ENCODE results near the gene UNC5B. TPM values are rescaled to one million over a fixed set of nuclear protein-coding genes. Genes with fewer than 3 reads are reported as not detected.

Gene UNC5B
- total RNA-seq, 2 donors from 2014 or later: not detected

DNA sequence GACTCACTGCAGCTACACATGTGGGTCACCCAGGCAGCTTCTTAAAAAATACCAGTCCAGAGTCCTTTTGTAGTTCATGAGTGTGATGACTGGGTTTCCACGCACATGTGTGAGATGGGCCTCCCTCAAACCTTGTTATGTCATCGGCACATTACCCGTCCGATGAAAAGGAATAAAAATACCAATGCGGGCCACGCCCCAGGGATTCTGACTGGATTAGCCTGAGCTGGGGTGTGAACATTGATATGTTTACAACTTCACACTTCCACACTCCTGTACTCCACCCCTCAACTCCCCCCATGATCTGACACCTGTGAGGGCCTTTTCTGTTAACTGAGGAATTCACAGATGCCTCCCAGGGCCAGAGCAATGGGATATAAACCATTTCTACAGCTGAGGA, 112.9 kb downstream of the UNC5B start:
- no peak for ATAC-seq
- Mint-ChIP-seq H3K27me3 (no peaks in the 10 kb centered on the region), H3K27ac (no peak overlapping the region), H3K36me3 (ENCODE audit: low read depth) (peaks cover 10% of the 10 kb centered on the region), H3K4me1 (peaks cover 19% of the 10 kb centered on the region), H3K4me3 (no peak overlapping the region)
- no peak for DNase-seq
- no peaks in the 10 kb centered on the region for H3K9me3 ChIP-seq (ENCODE audit: control insufficient read depth, low read length, poor library complexity, severe bottlenecking)

DNA sequence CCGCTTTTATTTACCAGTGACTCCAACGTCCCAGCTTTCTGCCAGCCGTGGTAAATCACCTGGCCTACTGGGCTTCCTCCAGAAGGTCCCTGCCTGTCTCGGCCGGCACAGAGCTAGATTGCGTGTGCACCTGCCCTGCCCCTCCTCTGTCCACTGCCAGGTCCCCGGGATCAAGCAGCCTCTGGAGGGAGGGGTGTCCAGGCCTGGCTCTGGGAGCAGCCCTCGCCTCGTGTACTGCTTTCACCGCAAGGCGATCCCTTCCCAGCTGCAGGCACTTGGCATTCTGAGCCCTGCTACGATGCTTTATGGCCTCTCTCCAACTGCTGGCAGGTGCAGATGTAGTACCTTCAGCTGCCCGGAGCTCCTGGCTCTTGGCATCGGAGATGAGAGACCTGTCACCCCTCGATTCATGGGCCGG, 114.1 kb downstream of the UNC5B start:
- H3K36me3 Mint-ChIP-seq (ENCODE audit: low read depth): peaks cover 13% of the 10 kb centered on the region
- no peak for DNase-seq
- no peak for ATAC-seq
- H3K4me1 Mint-ChIP-seq: peaks cover 23% of the 10 kb centered on the region
- no peaks in the 10 kb centered on the region for H3K27me3 Mint-ChIP-seq
- no peak overlapping the region for H3K4me3 Mint-ChIP-seq
- H3K9me3 ChIP-seq (ENCODE audit: control insufficient read depth, low read length, poor library complexity, severe bottlenecking): no peaks in the 10 kb centered on the region
- H3K27ac Mint-ChIP-seq: no peak overlapping the region

DNA sequence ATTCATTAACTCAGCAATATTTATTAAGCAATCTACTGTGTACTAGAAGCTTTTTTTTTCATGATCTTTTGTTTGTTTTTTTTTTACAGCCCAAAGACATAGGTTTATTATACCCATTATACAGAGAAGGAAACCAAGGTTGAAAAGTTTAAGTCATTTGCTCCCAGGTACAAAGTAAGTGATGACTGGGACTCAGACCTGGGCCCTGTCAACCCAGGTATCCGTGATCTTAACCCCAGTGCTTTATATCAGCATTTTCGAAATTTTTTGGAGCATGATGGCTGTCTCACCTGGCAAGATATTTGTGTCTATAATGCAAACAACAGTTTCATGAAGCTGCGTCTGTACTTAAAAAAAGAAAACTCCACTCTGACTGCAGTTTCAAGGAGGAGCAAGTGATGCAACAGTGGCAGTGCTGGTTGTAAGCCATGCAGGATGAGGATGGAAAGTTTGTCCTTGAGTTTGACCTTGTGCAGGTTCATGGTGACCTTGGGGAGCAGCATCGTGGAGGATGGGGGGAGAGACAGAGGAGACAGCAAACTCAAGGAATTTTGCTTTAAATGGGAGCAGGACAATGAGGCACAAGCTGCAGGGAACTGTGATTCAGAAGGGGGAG, 118.5 kb downstream of the UNC5B start:
- no peak for ATAC-seq
- Mint-ChIP-seq H3K27ac (no peak overlapping the region), H3K4me3 (no peak overlapping the region), H3K4me1 (peaks cover 26% of the 10 kb centered on the region), H3K36me3 (ENCODE audit: low read depth) (peaks cover 6% of the 10 kb centered on the region), H3K27me3 (no peaks in the 10 kb centered on the region)
- no peak for DNase-seq
- no peaks in the 10 kb centered on the region for H3K9me3 ChIP-seq (ENCODE audit: control insufficient read depth, low read length, poor library complexity, severe bottlenecking)

DNA sequence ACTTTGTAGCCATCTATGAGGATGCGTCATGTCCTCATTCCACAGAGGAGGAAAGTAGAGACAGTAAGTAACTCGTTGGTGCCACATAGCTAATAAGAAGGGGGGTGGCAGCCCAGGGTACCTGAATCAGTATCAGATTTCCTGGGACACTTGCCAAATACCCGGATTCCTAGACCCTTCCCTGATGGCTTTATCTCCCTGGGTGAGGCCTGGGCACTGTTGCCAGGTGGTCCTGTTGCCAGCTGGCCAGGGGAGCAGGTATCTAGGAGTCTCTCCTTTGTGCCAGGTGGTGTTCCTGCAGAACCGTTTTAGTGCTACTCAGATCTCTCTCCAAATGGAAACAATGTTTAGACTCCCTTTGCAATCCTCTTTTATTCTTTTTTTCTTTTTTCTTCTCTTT, 119.4 kb downstream of the UNC5B start:
- DNase-seq (no peak), ATAC-seq (no peak)
- Mint-ChIP-seq H3K27ac (no peak overlapping the region), H3K4me3 (no peak overlapping the region), H3K27me3 (no peaks in the 10 kb centered on the region), H3K36me3 (ENCODE audit: low read depth) (peaks cover 6% of the 10 kb centered on the region), H3K4me1 (peaks cover 30% of the 10 kb centered on the region)
- H3K9me3 ChIP-seq (ENCODE audit: control insufficient read depth, low read length, poor library complexity, severe bottlenecking): no peaks in the 10 kb centered on the region

DNA sequence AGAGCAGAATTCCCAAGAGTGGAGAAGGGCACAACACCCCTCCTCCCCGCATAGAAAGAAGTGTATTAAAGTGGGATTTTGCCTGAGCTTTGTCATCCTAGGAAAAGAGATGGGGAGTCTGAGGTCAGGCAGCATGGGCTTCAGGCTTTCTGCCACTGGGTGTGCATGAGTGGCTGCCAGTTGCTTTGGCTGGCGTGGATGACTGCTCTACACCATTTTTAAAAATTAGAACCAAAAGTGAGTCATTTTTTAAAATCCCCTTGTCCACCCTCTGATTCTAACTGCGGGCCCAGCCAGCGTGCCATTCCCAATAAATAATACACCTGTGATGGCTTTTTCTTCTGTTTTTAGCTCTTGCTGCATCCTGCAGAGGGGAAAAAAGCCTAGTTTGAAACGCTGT, 120.1 kb downstream of the UNC5B start:
- Mint-ChIP-seq H3K4me1 (peaks cover 26% of the 10 kb centered on the region), H3K27me3 (no peaks in the 10 kb centered on the region), H3K36me3 (ENCODE audit: low read depth) (peaks cover 6% of the 10 kb centered on the region)

DNA sequence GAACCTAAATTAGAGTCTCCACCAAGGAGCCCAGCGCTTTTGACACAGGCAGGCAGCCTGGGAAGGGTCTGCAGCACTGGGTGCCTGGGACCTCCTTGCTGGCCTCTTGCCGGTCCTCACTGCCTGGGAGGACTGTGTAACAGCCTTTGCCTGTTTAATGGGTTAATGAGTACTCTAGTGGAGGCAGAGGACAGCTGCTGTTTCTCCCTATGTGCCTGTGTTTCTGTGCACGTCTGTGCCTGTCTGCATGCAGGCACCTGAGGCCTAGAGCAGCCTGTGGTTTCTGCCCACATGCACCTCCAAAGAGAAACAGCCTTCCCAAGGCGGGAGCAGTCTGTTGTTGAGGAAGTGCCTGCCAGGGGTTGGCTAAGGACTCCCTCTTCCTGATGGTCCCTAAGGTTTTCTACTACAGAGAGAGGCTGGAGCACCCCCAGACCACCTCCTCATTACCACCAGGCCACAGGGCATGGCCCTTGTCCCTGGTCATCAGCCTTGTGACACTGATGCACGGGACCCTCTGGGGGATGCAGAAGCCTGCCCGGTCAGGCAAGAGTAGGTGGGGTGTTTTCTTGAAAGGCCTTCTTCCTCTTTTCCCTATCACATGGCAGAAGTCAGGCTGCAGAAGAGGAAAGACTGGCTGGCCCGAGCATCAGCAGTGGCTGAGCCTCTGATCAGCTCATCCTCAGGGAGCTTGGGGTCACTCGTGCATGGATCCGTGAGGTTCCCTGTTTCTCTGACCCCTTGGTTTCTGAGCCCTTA, 120.9 kb downstream of the UNC5B start:
- H3K36me3 Mint-ChIP-seq (ENCODE audit: low read depth): peaks cover 3% of the 10 kb centered on the region
- no peak overlapping the region for H3K27ac Mint-ChIP-seq
- no peak overlapping the region for H3K4me3 Mint-ChIP-seq
- no peaks in the 10 kb centered on the region for H3K27me3 Mint-ChIP-seq
- peaks cover 23% of the 10 kb centered on the region for H3K4me1 Mint-ChIP-seq
- ATAC-seq (no peak), DNase-seq (no peak)
- H3K9me3 ChIP-seq (ENCODE audit: control insufficient read depth, low read length, poor library complexity, severe bottlenecking): no peaks in the 10 kb centered on the region

More for the DNA sequence above, 120.1 kb downstream of the UNC5B start:
- Mint-ChIP-seq H3K4me3 (no peak overlapping the region), H3K27ac (no peak overlapping the region)
- no peaks in the 10 kb centered on the region for H3K9me3 ChIP-seq (ENCODE audit: control insufficient read depth, low read length, poor library complexity, severe bottlenecking)
- ATAC-seq (no peak), DNase-seq (no peak)

DNA sequence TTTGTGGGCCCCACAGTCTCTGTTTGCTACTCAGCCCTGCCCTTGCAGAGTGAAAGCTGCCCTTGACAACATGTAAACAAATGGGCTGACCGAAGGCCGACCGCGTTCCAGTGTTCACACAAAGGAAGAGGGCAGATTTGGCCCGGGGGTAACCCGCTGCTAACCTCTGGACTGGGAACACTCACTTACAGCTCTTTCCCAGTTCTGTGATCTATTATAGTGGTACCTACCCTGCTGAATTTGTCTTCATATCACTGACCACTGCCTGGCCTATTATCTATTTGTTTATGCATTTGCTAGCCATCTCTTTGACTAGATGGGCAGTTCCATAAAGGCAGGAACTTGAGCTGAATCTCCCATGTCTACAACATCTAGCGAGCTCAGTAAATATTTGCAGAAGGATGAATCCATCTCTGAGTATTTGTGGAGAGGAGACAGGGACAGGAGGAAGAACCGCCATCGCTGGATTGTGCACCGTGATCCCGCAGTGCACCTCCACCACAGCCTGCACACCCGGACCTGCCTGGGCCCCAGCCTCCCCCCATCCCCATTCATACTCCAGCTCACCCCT, 121.9 kb downstream of the UNC5B start:
- no peak for DNase-seq
- H3K27me3 Mint-ChIP-seq: no peaks in the 10 kb centered on the region
- no peaks in the 10 kb centered on the region for H3K9me3 ChIP-seq (ENCODE audit: control insufficient read depth, low read length, poor library complexity, severe bottlenecking)
- no peak overlapping the region for H3K27ac Mint-ChIP-seq
- no peak overlapping the region for H3K4me3 Mint-ChIP-seq
- no peak for ATAC-seq
- H3K4me1 Mint-ChIP-seq: peaks cover 19% of the 10 kb centered on the region
- peaks cover 3% of the 10 kb centered on the region for H3K36me3 Mint-ChIP-seq (ENCODE audit: low read depth)

DNA sequence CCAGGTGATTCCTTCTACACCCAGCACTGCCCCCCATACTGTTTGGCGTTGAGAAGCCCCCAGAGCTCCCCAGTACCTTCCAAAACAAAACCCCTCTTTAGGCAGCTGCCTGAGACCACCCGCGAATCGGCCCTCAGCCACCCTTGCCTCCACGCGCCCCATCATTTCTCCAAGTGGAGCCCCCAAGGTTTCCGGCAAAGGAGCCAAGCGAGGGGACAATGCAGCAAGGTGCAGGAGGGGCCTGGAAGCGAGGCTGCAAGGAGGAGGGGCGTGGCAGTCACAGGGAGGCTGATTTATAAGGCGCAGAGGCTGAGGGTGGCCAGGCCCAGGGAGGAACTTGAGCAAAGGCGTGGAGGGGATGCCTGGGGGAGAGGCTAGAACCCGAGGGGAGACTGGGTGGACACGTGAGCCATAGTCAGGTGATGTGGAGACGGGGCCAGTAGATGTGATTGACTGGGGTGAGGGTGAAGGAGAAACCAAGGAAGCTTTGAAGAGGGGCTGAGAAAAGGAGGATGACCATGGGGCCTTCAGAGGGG, 122.9 kb downstream of the UNC5B start:
- Mint-ChIP-seq H3K36me3 (ENCODE audit: low read depth) (peaks cover 3% of the 10 kb centered on the region), H3K4me3 (no peak overlapping the region), H3K27ac (peak overlapping the region; percentile 37), H3K27me3 (no peaks in the 10 kb centered on the region), H3K4me1 (peaks cover 21% of the 10 kb centered on the region)
- no peak for DNase-seq
- H3K9me3 ChIP-seq (ENCODE audit: control insufficient read depth, low read length, poor library complexity, severe bottlenecking): no peaks in the 10 kb centered on the region
- no peak for ATAC-seq

DNA sequence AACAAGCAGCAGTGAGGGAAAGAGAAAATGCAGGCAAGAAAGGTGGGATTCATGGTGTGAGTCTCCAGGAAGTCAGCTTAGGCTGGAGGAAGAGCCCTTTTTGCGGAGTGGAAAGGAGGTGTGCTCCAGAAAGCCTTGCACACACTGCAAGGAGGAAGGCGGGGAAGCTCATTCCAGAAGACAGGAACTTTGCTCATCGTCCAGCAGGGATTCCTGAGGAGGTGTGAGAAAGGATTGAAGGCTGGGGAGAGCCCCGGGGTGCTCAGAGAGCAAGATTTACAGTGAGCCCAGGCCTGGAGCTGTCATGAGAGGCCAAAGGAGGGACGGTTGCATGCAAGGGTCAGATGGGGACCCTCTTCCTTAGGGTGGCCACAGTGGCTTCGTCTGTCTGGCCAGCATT, 124.3 kb downstream of the UNC5B start:
- H3K36me3 Mint-ChIP-seq (ENCODE audit: low read depth): no peaks in the 10 kb centered on the region
- H3K27me3 Mint-ChIP-seq: no peaks in the 10 kb centered on the region
- DNase-seq: no peak
- no peak overlapping the region for H3K27ac Mint-ChIP-seq
- peaks cover 20% of the 10 kb centered on the region for H3K4me1 Mint-ChIP-seq
- no peak for ATAC-seq
- no peak overlapping the region for H3K4me3 Mint-ChIP-seq
- H3K9me3 ChIP-seq (ENCODE audit: control insufficient read depth, low read length, poor library complexity, severe bottlenecking): no peaks in the 10 kb centered on the region

DNA sequence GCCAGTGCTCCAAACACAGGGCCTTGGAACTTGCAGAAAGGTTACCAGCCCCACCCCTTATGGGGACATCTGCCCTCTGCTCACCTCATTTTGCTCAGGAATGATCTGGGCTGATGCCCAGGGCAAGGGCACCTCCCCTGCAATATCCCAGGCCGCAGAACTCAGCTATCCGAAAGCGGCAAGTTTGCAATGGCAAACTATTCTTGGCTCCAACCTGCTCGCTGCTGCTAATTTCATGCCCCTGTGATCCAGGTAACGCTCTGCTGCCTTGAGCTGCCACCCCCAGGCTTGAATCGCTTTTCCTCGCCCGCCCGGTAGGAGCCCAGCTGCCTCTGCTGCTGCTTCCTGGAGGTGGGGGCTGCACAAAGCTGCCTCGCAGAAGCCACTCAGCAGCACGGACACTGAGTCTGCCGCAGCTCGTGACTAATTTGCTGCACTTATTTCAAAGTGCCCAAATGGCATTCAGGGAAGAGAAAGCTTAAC, 124.9 kb downstream of the UNC5B start:
- no peaks in the 10 kb centered on the region for H3K27me3 Mint-ChIP-seq
- ATAC-seq (no peak), DNase-seq (no peak)
- H3K27ac Mint-ChIP-seq: no peak overlapping the region
- H3K9me3 ChIP-seq (ENCODE audit: control insufficient read depth, low read length, poor library complexity, severe bottlenecking): no peaks in the 10 kb centered on the region
- H3K4me3 Mint-ChIP-seq: no peak overlapping the region
- H3K36me3 Mint-ChIP-seq (ENCODE audit: low read depth): no peaks in the 10 kb centered on the region
- peaks cover 20% of the 10 kb centered on the region for H3K4me1 Mint-ChIP-seq

DNA sequence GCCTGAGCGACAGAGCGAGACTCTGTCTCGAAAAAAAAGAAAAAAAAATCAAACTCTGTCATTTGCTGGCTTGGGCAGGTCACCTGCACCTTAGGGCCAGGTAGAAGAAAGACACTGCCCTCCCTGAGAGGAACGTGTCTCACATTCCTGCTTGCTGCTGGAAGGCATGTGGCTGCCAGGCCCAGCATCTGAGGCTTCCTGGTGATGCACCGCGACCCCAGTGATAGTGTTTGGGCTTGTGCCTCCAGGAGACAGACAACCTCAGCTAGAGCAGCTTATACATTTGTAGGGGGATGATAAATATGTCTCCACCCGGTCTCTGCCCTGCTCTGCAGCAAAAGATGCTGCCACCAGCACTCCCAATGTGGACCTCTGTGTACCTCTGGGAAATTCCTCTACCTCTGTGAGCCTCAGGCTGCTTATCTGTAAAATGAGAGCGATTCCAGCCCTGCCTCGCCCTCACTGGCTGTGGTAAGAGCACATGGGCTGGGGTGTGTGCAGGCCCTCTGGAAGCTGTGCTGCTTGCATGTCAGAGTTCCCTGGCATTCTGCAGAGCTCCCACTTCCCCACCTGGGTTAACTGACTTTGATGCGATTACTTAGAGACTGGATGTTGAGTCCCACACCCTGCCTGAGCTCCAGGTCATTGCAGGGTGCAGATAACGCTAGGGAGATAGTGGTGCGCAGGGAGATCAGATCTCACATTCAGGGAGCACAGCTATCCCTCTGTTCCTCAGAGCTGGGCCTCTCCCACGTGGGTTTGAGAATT, 126.5 kb downstream of the UNC5B start:
- Mint-ChIP-seq H3K4me3 (no peak overlapping the region), H3K36me3 (ENCODE audit: low read depth) (no peaks in the 10 kb centered on the region), H3K27me3 (no peaks in the 10 kb centered on the region), H3K27ac (no peak overlapping the region), H3K4me1 (peaks cover 17% of the 10 kb centered on the region)
- no peak for ATAC-seq
- H3K9me3 ChIP-seq (ENCODE audit: control insufficient read depth, low read length, poor library complexity, severe bottlenecking): no peaks in the 10 kb centered on the region
- no peak for DNase-seq

DNA sequence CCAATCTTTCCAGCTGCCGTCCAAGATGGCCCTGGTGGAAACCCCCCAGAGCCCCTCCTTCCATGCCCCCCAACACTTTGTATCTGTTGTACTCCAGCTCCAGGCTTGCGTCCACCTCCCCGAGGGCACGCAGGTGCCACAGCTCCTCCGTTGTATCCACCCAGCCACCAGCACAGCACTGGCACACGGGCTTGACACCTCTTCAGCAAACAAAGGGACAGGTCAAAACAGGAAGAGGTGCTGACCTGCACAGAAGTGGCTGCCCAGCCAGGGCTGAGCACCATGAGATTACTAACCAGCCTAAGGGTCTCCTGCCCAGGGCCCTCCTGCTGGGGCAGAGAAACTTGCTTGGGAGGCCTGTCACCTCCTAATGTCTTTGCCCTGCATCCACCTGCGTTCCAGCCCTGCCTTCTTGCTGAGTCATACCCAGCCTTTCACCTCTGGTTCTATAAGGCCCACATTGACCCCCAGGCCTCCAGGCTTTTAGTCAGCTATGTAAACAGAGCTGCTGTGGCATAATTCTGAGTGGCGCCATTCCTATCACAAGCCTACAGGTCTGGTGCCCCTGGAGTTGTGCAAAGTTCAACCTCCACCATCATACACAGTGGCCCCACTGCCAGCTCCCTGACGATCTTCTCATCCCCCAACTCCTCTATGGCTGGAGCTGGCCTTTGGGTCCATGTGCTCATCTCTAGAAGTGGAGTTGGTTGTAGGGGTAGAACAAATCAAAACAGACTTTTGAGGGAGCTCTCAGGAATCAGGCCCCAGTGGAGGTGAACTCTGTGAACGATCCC, 127.6 kb downstream of the UNC5B start:
- Mint-ChIP-seq H3K4me1 (peaks cover 17% of the 10 kb centered on the region), H3K27me3 (no peaks in the 10 kb centered on the region), H3K4me3 (no peak overlapping the region), H3K36me3 (ENCODE audit: low read depth) (no peaks in the 10 kb centered on the region), H3K27ac (peak overlapping the region; percentile 74)
- DNase-seq (no peak), ATAC-seq (no peak)
- no peaks in the 10 kb centered on the region for H3K9me3 ChIP-seq (ENCODE audit: control insufficient read depth, low read length, poor library complexity, severe bottlenecking)

Data from T-helper 17 cell (primary cell).